HG03575 (cell line): Measurements from ENCODE around the gene SDHA.
"Not testable (repeated sequence)": the region's sequence is repeated elsewhere in the genome, so short reads cannot be mapped to it uniquely, and the experiment has no call there.

Experiments used
- ATAC-seq: cut with Tn5 transposase; IDR thresholded peaks from one replicate; pipeline ENCODE4 v1.9.1; 2021; ENCODE audit not compliant: unreplicated experiment, insufficient number of reproducible peaks, low FRiP score; ENCODE audit errors: extremely low read depth

SDHA gene

DNA sequence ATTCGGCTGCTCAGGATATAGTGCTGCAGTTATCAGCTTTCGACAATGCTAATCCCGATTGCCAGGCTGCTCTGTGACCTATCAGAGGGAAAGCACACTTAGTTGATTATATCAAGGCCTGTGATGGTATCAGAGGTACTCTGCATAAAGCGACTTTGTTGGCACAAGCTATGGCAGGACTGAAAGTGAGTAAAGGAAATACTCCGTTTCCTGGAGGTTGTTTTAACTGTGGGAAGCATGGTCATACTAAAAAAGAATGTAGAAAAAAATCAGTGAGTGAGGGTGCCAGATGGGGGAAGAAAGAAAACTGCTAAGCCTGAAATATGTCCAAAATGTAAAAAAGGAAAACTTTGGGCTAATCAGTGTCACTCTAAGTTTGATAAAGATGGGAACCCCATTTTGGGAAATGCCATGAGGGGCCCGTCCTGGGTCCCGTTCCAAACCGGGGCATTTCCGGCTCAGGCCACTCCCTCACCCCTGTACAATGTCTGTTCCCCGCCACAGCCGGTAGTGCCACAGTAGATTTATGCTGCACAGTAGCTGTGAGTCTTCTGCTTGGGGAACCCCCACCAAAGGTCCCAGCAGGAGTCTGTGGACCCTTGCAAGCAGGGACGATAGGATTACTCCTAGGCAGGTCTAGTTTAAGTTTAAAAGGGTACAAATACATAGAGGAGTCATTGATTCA is 25.7 kb downstream of the SDHA start:
- ATAC-seq, result not testable (repeated sequence)

DNA sequence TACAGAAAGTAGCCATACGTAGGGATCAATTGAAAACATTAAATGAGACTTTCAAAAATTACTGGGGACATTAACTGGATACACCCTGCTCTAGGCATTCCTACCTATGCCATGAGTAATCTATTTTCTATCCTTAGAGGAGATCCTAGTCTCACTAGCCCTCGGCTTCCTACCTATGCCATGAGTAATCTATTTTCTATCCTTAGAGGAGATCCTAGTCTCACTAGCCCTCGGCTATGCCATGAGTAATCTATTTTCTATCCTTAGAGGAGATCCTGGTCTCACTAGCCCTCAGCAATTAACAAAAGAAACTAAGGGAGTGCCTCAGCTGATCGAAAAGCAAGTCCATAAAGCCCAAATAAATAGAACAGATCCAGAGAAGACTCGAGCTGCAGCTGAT is 27.6 kb downstream of the SDHA start:
- not testable (repeated sequence) for ATAC-seq

DNA sequence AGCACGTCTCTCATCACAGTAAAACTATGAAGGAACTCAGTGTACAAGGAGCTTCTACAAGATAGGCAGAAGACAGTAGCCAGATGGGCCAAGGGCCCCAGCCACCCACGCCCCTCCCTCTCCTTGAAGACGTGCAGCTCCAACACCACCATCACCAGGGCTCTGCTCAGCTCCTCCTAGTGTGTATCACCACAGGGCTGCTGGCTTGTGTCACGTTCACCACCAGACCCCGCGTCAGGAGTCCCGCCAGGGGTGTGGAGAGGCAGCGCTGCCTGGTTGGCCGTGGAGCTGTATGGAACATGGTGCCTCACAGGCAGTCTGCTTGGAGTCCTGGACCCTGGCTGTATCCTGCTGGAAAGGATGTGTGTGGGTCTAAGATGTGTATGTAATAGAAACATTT is 32.3 kb downstream of the SDHA start:
- not testable (repeated sequence) for ATAC-seq

DNA sequence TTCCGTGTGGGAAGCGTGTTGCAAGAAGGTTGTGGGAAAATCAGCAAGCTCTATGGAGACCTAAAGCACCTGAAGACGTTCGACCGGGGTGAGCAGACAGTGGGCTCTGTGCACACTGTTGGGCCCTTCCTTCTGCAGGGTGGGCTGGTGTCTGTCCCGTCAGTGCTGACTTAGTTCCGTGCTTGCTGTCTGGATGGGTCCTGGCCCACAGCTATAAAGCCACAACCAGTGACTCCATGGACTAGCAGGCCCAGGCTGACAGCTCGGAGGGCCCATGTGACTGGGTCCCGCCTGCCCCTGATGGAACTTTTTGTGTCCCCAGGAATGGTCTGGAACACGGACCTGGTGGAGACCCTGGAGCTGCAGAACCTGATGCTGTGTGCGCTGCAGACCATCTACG is 32.9 kb downstream of the SDHA start:
- ATAC-seq, result not testable (repeated sequence)

DNA sequence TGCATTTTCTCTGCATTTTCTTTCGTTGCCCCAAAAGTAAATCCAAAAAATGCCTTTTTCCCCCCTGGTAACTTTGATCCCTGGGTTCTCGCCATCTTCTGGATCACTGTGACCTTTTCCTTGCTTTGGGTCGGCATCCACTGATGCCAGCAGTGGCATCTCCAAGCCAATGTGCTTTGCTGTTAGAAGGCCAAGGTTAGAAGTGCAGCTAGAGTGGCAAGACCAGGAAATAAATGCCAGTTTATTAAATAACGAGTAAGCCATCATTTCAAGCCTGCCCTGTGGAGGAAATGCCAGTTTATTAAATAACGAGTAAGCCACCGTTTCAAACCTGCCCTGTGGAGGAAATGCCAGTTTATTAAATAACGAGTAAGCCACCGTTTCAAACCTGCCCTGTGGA is 33.4 kb downstream of the SDHA start:
- ATAC-seq, result not testable (repeated sequence)

DNA sequence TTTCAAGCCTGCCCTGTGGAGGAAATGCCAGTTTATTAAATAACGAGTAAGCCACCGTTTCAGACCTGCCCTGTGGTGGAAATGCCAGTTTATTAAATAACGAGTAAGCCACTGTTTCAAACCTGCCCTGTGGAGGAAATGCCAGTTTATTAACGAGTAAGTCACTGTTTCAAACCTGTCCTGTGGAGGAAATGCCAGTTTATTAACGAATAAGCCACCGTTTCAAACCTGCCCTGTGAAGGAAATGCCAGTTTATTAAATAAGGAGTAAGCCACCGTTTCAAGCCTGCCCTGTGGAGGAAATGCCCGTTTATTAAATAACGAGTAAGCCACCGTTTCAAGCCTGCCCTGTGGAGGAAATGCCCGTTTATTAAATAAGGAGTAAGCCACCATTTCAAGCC is 33.9 kb downstream of the SDHA start:
- ATAC-seq, result not testable (repeated sequence)

DNA sequence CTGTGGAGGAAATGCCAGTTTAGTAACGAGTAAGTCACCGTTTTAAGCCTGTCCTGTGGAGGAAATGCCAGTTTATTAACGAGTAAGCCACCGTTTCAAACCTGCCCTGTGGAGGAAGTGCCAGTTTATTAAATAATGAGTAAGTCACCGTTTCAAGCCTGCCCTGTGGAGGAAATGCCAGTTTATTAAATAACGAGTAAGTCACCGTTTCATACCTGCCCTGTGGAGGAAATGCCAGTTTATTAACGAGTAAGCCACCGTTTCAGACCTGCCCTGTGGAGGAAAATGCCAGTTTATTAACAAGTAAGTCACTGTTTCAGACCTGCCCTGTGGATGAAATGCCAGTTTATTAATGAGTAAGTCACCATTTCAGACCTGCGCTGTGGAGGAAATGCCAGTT is 34.4 kb downstream of the SDHA start:
- ATAC-seq, result no peak

DNA sequence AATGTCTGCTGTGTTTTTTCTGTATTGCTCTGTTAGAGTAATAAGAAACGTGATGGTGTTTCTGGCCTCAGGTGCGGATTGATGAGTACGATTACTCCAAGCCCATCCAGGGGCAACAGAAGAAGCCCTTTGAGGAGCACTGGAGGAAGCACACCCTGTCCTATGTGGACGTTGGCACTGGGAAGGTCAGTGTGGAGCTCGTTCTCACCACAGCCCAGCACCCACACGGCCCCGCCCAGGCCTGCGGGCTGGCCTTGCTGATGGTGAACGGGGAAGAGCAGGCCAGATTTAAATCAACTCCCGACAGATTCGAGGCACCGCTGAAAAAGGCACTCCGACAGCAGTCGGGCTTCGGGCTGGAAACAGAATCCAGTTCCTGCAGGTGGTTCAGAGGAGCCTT is 36.2 kb downstream of the SDHA start:
- not testable (repeated sequence) for ATAC-seq

DNA sequence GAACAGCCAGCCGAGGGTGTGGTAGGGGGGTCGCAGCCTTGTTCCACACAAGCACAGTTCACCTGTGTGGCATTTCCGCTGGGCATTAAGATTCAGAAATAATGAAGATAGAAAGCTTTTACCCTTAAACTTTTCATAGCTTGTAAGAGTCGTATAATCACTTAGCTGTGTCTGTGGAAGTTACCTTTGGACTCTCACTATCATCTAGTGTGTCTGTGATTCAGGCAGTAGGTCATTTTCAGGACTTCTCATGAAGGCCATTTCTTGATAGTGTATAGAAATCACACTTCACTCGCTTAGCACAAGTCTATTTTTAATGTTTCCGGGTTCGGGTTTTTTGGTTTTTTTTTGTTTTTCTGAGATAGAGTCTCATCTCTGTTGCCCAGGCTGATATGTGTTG is 37.0 kb downstream of the SDHA start:
- not testable (repeated sequence) for ATAC-seq

DNA sequence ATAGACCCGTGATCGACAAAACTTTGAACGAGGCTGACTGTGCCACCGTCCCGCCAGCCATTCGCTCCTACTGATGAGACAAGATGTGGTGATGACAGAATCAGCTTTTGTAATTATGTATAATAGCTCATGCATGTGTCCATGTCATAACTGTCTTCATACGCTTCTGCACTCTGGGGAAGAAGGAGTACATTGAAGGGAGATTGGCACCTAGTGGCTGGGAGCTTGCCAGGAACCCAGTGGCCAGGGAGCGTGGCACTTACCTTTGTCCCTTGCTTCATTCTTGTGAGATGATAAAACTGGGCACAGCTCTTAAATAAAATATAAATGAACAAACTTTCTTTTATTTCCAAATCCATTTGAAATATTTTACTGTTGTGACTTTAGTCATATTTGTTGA is 38.2 kb downstream of the SDHA start:
- ATAC-seq, result not testable (repeated sequence)

DNA sequence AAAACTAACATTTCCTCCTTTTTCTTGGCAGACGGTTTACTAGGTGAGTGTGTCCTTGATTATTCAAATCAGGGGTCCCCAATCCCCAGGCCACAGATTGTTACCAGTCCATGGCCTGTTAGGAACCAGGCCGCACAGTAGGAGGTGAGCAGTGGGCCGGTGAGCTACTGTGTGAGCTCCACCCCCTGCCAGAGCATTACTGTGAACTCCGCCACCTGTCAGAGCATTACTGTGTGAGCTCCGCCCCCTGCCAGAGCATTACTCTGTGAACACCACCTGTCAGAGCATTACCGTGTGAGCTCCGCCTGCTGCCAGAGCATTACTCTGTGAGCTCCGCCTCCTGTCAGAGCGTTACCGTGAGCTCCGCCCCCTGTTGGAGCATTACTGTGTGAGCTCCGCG is 39.0 kb downstream of the SDHA start:
- no peak for ATAC-seq

DNA sequence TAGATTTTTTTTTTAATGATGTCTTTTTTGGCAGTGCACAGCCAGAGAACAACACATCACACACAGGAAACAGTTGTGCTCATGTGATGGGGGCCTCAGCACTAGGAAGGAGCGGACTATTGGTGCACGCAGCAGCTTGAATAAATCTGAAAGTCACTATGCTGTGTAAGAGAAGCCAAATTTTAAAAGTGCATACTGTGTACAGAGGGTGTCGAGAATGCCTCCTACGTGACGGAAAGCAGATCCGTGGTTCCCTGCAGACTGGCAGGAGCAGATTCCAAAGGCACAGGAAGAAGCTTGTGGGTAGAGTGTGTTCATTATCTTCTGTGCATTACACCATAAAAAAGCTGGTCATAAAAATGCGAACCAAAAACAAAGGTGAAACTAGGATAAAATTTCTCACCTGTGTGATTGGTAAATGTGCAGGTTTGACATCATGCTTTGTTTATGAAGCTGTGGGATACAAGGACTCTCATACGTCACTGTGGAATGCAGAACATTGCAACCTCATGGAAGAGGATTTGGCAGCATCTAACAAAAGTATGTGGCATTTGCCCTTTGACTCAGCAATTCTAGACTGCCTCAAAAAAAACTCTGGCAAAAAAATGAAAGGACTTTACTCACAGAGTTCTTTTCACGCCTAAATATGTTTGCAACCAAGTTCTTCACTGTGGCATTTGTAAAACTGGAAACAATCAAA is 45.3 kb downstream of the SDHA start:
- not testable (repeated sequence) for ATAC-seq

DNA sequence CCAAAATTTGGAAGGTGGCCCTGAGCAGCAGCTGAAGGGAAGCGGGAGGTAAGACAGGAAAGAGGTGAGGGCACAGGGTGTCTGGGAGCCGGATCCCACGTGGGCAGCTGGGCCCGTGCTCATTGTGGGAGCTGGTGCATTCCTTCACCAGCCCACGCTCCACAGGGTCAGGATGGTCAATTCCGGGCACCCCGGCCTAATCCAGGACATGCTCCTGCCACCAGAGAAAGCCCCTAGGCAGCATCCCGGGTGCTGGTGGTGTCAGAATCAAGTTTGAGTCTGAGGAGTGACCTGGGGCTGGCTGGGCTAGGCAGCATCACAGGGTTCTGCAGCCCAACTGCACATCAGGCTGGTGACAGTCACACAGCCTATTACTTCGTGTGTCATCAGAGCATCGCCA is 46.2 kb downstream of the SDHA start:
- no peak for ATAC-seq

DNA sequence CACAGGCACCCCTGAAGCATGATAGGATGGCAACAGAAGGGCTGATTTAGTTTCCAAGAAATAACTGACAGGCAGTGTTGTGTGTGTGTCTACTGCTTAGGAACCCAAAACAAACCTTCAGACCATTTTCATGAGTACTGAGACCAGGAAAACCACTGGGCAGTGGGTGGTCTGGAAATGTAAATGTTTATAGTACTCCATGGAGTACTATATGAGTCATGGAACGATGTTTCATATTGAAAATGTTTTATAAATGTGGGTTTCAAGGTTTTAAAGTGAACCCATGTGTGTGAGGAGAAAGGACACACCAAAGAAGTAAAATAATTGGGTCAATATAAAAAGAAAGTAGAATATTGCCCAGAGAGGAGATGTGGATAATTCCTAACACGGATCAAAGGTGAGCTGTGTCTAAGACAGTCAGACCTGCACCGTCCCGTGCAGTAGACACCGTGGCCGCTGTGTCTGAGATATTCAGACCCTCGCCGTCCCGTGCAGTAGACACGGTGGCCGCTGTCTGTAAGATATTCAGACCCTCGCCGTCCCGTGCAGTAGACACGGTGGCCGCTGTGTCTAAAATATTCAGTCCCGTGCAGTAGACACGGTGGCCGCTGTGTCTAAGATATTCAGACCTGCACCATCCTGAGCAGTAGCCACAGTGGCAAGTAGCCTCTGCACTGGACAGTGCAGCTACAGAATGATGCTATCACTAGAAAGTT is 48.3 kb downstream of the SDHA start:
- ATAC-seq, result not testable (repeated sequence)

DNA sequence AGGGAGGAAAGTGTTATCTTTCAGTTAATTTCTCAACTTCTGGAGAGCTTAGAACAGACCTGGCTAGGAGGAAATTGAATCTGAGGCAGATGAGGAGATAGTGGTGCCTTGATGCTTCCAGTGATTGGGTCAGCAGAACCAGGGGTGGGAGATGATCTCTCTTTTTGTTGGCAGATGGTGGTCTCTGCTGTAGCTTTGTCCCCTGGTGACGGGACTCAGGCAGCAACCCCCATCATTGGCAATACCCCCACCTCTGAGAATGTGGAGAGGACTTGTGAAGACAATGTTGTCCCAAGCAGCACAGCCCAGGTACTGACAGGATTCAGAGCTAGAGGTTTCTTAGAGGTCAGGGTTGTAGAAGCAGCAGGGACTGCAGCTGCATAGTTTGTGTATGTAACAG is 49.6 kb downstream of the SDHA start:
- ATAC-seq, result no peak

DNA sequence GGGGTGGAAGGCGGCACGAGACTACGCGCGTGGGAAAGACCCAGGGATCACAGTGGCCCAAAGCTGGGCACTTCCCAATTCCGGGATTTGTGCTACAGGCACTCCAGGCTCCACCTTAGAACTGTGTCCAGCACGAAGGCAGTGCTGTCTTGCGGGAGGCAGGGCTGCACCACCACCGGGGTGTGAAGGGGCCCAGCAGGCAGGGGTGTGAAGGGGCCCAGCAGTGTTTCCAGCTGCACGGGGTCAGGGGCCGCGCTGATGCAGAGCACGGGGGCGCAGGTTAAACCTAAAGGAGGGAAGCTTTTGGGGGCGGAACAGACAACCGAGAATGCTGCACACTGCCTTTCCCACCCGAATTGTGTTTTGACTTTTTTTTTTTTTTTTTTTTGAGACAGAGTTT is 52.2 kb downstream of the SDHA start:
- ATAC-seq, result no peak

DNA sequence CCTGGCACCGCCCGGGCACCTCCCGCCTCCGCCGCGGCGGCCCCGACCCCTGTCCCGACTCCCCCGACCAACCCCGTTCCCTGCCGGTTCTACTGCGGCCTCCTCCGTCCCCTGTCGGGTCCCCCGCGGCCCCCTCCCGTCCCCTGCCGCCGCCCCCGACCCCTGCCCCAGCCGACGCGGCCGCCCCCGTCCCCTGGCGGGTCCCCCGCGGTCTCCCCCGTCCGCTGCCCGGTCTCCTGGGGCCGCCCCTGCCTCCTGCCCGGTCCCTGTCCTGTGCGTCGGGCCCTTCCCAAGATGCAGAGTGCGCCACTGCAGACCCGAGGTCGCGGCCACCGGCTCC is 53.7 kb downstream of the SDHA start:
- ATAC-seq, result not testable (repeated sequence)

DNA sequence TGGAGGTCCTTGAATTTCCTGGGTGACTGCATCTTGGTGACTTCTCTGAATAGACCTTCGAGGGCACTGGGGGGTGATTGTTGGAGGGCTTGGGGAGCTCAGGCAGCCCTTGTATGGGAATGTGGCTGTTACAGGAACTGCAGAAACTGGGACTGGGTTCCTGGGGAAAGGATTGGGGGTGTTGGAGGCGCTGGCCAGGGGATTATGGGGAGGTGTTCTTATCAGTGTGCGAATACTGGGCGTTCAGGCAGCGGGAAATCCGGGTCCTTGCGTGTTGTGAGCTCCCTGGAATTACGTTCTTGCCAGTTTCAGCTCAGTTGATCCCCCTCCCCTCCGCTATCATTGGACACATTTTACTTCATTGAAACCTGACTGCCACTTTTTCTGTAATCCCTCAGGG is 55.0 kb downstream of the SDHA start:
- not testable (repeated sequence) for ATAC-seq

DNA sequence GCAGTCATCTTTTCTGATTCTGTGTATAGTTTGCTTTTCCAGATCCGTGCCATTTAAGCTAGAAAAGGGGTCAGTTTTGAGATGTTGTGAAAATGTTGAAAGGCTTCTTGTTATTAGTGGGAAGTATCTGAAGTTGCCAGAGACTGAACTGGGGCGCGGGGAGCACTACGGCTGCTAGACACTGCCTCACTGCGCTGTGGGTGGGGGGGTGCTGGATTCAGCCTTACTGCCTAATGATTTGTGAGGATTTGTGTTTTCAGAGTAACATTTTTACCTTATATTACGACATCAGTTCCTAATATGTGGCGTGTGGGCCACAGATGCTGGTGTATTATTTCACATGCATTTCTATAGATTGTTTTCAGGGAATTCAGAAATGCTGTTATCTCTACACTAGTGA is 55.4 kb downstream of the SDHA start:
- not testable (repeated sequence) for ATAC-seq

DNA sequence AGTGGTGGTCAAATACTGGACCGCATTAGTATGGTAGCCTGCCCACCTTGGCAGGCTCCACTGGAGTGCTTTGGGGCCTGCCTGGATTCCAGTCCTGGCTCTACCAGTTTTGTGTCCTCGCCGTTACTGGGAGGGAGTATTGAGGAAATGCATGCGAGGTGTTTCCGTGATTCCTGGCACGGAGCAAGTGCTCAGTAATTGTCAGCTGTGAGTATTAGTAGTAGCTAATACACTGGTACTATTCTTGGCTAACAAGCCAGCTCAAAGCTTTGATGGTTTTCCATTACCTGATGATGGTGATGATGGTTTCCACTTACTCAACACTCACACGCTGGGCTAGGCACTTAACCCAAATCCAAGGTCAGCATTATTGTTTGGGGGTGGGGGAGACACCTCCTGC is 56.2 kb downstream of the SDHA start:
- ATAC-seq, result not testable (repeated sequence)
